NT2/D1 (cell line): Measurements from ENCODE around the gene COQ10B.

Experiments
- YY1 ChIP-seq: IDR thresholded peaks from 2 replicates; pipeline ENCODE4 v1.6.1; 2011; ENCODE audit not compliant: insufficient read length, insufficient read depth
- ZNF274 ChIP-seq: IDR thresholded peaks from 2 replicates; pipeline ENCODE4 v1.6.1; 2011; ENCODE audit warnings: mild to moderate bottlenecking, low read depth, low read length

GRCh38 chr2:197416268-197416667 is 37.1 kb upstream of the COQ10B start:
- TF ChIP-seq YY1, result no peak
- no peak for TF ChIP-seq ZNF274
